NCI-H1694 treated with DMSO at 0.1 percent for 48 hours (cell line): ENCODE measurements around the gene CLSTN1.
A peak's percentile ranks its signal among the peaks of the same experiment; 100 is the strongest.
"Not testable (repeated sequence)": the region's sequence is repeated elsewhere in the genome, so short reads cannot be mapped to it uniquely, and the experiment has no call there.

Source experiments
- DNase-seq: peaks from one replicate; lab custom pipeline; 2025; lab: John Stamatoyannopoulos, UW

The CLSTN1 gene

GRCh38 chr1:9797049-9797448 lies 26.7 kb downstream of the CLSTN1 start:
- DNase-seq: no peak

- DNase-seq: no peak
Observed at GRCh38 chr1:9794081-9794480, 29.7 kb downstream of the CLSTN1 start.

- DNase-seq: no peak
Observed at GRCh38 chr1:9793291-9793690, 30.5 kb downstream of the CLSTN1 start.

- DNase-seq: peak; percentile 10
Observed at GRCh38 chr1:9792156-9793042, 31.4 kb downstream of the CLSTN1 start.

- not testable (repeated sequence) for DNase-seq
Observed at GRCh38 chr1:9789700-9790099, 34.1 kb downstream of the CLSTN1 start.

GRCh38 chr1:9787702-9788101 lies 36.1 kb downstream of the CLSTN1 start:
- no peak for DNase-seq

- DNase-seq: no peak
Observed at GRCh38 chr1:9785406-9785805, 38.4 kb downstream of the CLSTN1 start.

- peak; percentile 49 for DNase-seq
Observed at GRCh38 chr1:9784508-9785133, 39.1 kb downstream of the CLSTN1 start.

- DNase-seq: no peak
Observed at GRCh38 chr1:9782897-9783296, 40.9 kb downstream of the CLSTN1 start.

- DNase-seq: no peak
Observed at GRCh38 chr1:9782116-9782751, 41.5 kb downstream of the CLSTN1 start.

GRCh38 chr1:9780554-9781110 lies 43.1 kb downstream of the CLSTN1 start:
- no peak for DNase-seq

GRCh38 chr1:9778905-9779304 lies 44.9 kb downstream of the CLSTN1 start:
- DNase-seq: no peak

- no peak for DNase-seq
Observed at GRCh38 chr1:9776685-9777084, 47.1 kb downstream of the CLSTN1 start.

GRCh38 chr1:9774712-9775679 lies 48.8 kb downstream of the CLSTN1 start:
- DNase-seq: no peak

GRCh38 chr1:9770298-9770697 lies 53.5 kb downstream of the CLSTN1 start:
- DNase-seq: no peak

- DNase-seq: no peak
Observed at GRCh38 chr1:9768983-9769382, 54.8 kb downstream of the CLSTN1 start.

- DNase-seq: no peak
Observed at GRCh38 chr1:9767964-9768668, 55.6 kb downstream of the CLSTN1 start.

- no peak for DNase-seq
Observed at GRCh38 chr1:9766759-9767442, 56.9 kb downstream of the CLSTN1 start.

GRCh38 chr1:9764550-9764949 lies 59.2 kb downstream of the CLSTN1 start:
- no peak for DNase-seq

- DNase-seq: no peak
Observed at GRCh38 chr1:9763914-9764313, 59.9 kb downstream of the CLSTN1 start.
